HG03558 (cell line): ENCODE measurements around the gene SRCAP.
A peak's percentile ranks its signal among the peaks of the same experiment; 100 is the strongest.

Experiments
- ATAC-seq: cut with Tn5 transposase; IDR thresholded peaks from one replicate; pipeline ENCODE4 v1.9.1; 2021; ENCODE audit warnings: moderate number of reproducible peaks; ENCODE audit not compliant: unreplicated experiment; ENCODE audit errors: extremely low read depth

The SRCAP gene

GRCh38 chr16:30728321-30728720 lies 29.4 kb downstream of the SRCAP start:
- ATAC-seq = no peak

DNA sequence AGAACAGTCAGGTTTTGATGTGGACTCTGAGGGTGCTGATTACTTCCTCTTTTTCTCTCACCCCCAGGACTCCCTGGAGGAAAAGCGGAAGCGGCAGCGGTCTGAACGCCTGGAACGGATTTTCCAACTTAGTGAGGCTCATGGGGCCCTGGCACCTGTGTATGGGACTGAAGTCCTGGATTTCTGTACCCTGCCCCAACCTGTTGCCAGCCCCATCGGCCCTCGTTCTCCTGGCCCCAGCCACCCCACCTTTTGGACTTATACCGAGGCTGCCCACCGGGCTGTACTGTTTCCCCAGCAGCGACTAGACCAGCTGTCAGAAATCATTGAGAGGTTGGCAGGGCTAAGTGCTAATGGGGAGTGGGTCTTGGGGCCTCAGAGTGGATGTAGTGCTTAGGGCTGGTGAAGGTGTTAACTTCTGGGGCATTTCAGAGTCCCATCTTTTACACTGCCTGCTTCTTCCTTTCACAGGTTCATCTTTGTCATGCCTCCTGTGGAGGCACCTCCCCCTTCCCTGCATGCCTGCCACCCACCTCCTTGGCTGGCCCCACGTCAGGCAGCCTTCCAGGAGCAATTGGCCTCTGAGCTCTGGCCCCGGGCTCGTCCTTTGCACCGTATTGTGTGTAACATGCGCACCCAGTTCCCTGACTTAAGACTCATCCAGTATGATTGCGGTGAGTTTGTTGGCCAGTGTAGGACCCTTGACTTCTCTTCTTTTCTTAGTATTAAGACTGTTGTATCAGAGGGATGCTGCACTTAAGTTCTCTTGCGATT lies 30.1 kb downstream of the SRCAP start:
- ATAC-seq = no peak

DNA sequence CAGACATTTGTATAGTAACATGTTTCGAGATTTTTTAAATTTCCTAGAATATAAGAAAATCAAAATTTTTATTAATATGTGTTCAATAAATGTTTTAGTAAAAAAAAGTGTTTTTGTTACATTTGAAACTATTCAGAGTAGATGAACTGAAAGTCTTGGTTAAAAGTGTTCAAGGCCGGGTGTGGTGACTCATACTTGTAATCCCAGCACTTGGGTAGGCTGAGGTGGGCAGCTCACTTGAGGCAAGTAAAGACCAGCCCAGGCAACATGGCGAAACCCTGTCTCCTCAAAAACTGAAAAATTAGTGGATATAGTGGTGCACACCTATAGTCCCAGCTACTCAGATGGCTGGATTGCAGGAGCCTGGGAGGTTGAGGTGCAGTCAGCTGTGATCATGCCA lies 32.4 kb downstream of the SRCAP start:
- no peak for ATAC-seq

GRCh38 chr16:30736995-30737793 lies 38.2 kb downstream of the SRCAP start:
- ATAC-seq = no peak

GRCh38 chr16:30737794-30738648 lies 39.0 kb downstream of the SRCAP start:
- ATAC-seq = no peak

DNA sequence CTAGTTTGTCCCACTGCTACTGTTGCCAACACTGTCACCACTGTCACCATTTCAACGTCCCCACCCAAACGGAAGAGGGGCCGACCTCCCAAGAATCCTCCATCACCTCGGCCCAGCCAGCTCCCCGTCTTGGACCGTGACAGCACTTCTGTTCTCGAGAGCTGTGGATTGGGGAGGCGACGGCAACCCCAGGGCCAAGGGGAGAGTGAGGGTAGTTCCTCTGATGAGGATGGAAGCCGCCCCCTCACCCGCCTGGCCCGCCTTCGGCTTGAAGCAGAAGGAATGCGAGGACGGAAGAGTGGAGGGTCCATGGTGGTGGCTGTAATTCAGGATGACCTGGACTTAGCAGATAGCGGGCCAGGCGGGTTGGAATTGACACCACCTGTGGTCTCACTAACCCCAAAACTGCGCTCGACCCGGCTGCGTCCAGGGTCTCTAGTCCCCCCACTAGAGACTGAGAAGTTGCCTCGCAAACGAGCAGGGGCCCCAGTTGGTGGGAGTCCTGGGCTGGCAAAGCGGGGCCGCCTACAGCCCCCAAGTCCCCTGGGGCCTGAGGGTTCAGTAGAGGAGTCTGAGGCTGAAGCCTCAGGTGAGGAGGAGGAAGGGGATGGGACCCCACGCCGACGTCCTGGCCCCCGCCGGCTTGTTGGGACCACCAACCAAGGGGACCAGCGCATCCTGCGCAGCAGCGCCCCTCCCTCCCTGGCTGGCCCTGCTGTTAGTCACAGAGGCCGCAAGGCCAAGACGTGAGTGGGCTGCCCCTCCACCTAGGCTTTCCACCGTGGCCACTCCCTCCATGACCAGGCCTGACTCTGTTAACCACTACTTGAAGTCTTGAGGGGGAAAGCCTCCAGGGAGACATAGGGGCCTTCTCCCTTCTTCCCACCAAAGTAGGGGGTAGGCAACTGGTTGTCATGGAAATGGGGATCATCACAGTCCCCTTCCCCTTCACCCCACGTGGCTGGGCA lies 40.3 kb downstream of the SRCAP start:
- no peak for ATAC-seq

- ATAC-seq = no peak
These were observed 41.6 kb downstream of the SRCAP start for GRCh38 chr16:30740364-30741251.

- ATAC-seq = no peak
These were observed 42.5 kb downstream of the SRCAP start for GRCh38 chr16:30741461-30741914.

DNA sequence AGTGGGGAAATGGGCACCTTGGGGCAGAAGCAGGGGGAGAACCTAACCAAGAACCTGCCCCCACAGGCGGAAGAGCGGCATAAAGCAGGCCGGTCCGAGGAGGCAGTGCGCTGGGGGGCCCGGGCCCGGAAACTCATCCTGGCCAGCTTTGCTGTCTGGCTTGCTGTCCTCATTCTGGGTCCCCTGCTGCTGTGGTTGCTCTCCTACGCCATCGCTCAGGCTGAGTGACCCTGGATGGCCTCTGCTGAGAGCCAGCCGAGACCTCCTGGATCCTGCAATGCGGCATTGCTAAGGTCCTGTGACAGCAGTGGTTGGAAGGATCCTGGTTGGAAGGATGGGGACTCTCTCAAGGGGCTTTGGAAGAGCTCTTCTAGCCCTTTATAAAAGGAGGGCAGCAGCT lies 44.7 kb downstream of the SRCAP start:
- no peak for ATAC-seq

GRCh38 chr16:30744183-30744582 lies 45.2 kb downstream of the SRCAP start:
- ATAC-seq = no peak

GRCh38 chr16:30745082-30745481 lies 46.1 kb downstream of the SRCAP start:
- ATAC-seq = no peak

DNA sequence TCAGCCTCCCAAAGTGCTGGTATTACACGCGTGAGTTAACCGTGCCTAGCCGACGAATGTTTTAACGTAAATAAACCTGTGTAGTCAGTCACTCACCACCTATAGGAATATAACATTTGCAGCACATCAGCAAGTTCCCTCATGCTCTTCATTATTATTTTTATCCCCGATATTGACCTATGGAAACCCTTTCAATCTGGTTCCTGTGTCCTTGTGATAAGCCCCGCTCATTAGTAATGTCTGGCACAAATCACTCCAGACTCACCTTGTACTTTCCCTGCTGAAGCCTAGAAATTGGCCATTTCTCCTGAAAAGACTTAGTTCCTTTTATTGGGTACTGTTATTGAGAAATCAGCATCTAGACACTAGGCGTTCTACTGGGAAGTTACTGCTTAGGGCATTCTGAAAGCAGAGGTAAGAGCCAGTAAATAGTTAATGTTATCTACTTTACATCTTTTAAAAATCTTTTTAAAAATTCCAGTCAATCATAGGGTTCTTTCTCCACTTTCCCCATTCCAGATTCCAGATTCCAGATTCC lies 47.7 kb downstream of the SRCAP start:
- no peak for ATAC-seq

- ATAC-seq = no peak
These were observed 48.4 kb downstream of the SRCAP start for GRCh38 chr16:30747331-30747730.

DNA sequence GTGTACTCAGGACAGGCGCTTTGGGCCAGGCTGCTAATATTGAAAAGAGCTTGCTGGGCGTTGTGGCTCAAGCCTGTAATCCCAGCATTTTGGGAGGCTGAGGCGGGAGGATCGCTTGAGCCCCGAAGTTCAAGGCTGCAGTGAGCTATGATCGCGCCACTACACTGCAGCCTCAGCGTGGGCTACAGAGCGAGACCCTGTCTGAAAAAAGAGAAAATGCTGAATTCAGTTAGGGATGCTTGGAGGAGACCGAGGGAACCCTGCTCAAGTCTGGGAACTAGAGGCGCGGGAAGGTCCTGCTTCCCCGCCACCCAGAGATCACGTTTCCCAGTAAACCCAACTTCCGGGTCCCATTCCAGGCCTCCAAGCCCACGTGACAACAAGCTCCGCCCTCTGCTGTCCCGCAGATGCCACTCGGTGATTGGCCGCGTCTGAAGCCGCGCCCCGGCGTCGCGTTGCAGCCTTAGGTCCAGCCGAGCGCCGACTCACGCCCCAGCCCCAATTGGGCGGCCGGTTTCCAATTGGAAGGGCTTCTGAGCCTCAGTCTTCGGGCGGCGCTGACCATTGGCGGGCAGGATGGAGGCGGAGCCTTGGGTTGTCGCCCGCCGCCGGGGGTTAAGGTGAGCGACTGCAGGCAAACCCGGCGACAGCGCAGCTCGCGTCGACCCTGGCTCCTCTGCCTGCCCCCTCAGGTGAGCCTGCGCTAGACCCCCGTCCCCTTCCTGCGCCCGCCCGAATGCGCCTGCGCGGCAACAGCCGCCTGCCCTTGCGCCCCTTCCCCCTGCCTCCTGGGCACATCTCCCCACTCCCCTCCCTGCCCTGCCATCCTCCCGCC lies 49.0 kb downstream of the SRCAP start, which contains the start of gene PHKG2:
Gene PHKG2 (plus strand): TSS at position 627 of the 835 bp plus-strand sequence. CDS start 396 bp downstream, outside the sequence.
- peak; percentile 87 for ATAC-seq

GRCh38 chr16:30748634-30749445 lies 49.9 kb downstream of the SRCAP start:
- no peak for ATAC-seq

- ATAC-seq = no peak
These were observed 51.2 kb downstream of the SRCAP start for GRCh38 chr16:30750201-30750600.
